Right atrium auricular region (tissue), 2 donors: ENCODE results near the gene LGALS3BP. TPM values are rescaled to one million over a fixed set of nuclear protein-coding genes. Genes with fewer than 3 reads are reported as not detected.

Experiments
- DNase-seq: peaks from one replicate; pipeline ENCODE4 v3.0.0-alpha.2; 2019; ENCODE audit warnings: low spot score
- H3K27ac ChIP-seq, 2 donors: fragments of 200-600 bp; sonication (generic); 1 replicate in 1 of 2; 2 replicates in 1 of 2; pipeline ENCODE4 v1.5.1; 2016 to 2019
- H3K27me3 ChIP-seq, 2 donors: fragments of 200-600 bp; sonication (generic); one replicate each; pipeline versions ENCODE4 v1.5.1 to v1.6.0; 2017 to 2019
- H3K36me3 ChIP-seq: fragments of 200-600 bp; sonication (generic); one replicate; pipeline ENCODE4 v1.5.1; 2016
- H3K4me1 ChIP-seq, 2 donors: fragments of 200-600 bp; sonication (generic); one replicate each; pipeline versions ENCODE4 v1.5.1 to v1.6.0; 2017 to 2019
- H3K4me3 ChIP-seq, 2 donors: fragments of 200-600 bp; sonication (generic); 1 replicate in 1 of 2; 2 replicates in 1 of 2; pipeline ENCODE4 v1.5.1; 2017 to 2019; ENCODE audit warnings: mild to moderate bottlenecking in 1 of 2, moderate library complexity in 1 of 2
- H3K9me3 ChIP-seq, 2 donors: fragments of 200-600 bp; sonication (generic); one replicate each; pipeline ENCODE4 v1.5.1; 2019
- total RNA-seq, 2 donors: library from RNA; depleted of rRNA; stranded (reverse); fragments of >200 nt; gene quantifications; one replicate each; pipeline ENCODE4 v1.1.0, GENCODE V29; 2016
- TF ChIP-seq, protein P1 (sequence below), 2 donors: fragments of 200-600 bp; sonication (generic); IDR thresholded peaks; one replicate each; pipeline ENCODE4 v1.5.1; 2019; ENCODE audit warnings: antibody characterized with exemption in 2 of 2

The LGALS3BP gene
- total RNA-seq, 2 donors from 2014 or later, result 488 to 733 TPM

DNA sequence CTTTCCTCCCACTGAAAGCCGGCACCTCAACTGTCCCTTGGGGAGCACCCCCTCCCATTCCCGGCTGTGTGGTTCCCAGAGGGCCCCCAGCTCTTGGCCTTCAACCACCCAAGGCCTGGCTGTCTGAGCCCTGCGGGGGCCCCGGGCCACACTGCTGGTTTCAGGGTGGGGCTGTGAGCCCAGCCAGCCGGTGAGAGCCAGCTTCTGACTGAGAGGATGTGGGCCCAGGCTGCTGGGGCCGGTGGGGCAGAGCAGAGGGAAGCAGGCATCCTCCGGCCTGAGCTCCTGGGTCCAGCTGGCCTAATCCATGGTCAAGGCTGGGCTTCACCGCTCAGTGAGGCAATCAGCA lies 875 bp upstream of the LGALS3BP start:
- Histone ChIP-seq H3K27me3 (no peaks in the 10 kb centered on the region), H3K36me3 (no peaks in the 10 kb centered on the region), H3K4me3 (peak overlapping the region in 1 of 2 donors; percentile 50), H3K4me1 (peaks cover 0 to 52% of the 10 kb centered on the region in 2 donors), H3K9me3 (no peaks in the 10 kb centered on the region), H3K27ac (peak overlapping the region; percentile 78 to 84)
- DNase-seq, result no peak
- TF ChIP-seq, protein P1, sequence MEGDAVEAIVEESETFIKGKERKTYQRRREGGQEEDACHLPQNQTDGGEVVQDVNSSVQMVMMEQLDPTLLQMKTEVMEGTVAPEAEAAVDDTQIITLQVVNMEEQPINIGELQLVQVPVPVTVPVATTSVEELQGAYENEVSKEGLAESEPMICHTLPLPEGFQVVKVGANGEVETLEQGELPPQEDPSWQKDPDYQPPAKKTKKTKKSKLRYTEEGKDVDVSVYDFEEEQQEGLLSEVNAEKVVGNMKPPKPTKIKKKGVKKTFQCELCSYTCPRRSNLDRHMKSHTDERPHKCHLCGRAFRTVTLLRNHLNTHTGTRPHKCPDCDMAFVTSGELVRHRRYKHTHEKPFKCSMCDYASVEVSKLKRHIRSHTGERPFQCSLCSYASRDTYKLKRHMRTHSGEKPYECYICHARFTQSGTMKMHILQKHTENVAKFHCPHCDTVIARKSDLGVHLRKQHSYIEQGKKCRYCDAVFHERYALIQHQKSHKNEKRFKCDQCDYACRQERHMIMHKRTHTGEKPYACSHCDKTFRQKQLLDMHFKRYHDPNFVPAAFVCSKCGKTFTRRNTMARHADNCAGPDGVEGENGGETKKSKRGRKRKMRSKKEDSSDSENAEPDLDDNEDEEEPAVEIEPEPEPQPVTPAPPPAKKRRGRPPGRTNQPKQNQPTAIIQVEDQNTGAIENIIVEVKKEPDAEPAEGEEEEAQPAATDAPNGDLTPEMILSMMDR (IDR thresholded peaks at IDR 0.05), result no peak

DNA sequence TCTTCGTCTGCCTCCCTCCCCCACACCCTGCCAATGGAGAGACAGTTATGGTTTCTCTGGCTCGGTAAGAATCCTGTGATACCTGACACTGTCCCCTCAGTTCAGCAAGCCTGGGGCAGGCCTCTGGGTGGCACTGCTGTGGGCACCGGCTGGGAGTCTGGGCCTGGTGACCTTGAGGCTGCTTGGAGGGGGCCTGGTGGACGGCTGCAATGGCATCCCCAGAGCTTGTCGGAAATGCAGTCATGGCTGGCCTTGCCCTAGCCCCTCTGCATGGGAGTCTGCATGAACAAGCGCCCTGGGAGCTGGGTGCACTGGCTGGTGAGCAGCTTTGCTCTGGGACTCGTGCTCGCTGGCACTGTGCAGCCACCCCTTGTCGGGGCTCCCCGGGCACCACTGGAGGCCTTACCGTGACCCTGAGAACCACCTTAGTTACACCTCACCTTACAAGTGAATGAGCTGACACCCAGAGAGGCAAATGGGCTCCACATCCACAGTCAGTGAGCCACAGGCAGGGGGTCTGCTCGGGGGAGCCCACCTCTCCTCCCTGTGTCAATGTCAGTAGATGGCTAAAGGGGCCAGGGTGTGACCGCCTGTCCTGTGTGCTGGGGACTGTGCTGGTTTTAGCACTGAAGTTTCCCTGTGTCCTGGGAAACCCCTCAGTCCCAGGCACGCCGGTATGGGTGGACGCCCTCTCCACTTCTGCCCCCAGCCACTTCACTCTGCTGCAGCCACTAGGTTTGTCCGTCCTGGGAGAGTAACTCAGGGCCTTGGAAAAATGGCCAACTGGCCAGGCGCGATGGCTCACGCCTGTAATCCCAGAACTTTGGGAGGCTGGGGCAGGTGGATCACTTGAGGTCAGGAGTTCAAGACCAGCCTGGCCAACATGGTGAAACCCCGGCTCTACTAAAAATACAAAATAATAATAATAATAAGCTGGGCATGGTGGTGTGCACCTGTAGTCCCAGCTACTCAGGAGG lies 1.4 kb downstream of the LGALS3BP start:
- H3K4me3 ChIP-seq, result peak overlapping the region; percentile 7 to 50
- DNase-seq, result no peak
- no peaks in the 10 kb centered on the region for H3K36me3 ChIP-seq
- H3K27me3 ChIP-seq, result no peaks in the 10 kb centered on the region
- TF ChIP-seq, protein P1 (IDR thresholded peaks at IDR 0.05), result peak in 1 of 2 donors; percentile 42
- peak overlapping the region; percentile 78 to 84 for H3K27ac ChIP-seq
- H3K4me1 ChIP-seq, result peaks cover 0 to 69% of the 10 kb centered on the region in 2 donors
- no peaks in the 10 kb centered on the region for H3K9me3 ChIP-seq

DNA sequence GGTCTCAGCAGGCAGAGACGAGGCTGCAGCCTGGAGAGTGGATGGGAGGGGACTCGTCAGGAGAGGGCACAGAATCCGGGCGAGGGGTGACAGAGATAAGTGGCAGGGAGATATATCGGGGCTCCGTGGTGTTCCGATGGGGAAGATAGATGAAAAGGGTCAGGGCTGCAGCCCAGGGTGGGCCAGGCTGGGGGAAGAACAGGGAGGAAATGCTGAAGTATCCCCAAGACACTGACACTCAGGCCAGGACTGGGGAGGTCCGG lies 2.1 kb downstream of the LGALS3BP start:
- no peaks in the 10 kb centered on the region for H3K36me3 ChIP-seq
- H3K9me3 ChIP-seq, result no peaks in the 10 kb centered on the region
- no peaks in the 10 kb centered on the region for H3K27me3 ChIP-seq
- TF ChIP-seq, protein P1 (IDR thresholded peaks at IDR 0.05), result no peak
- peak overlapping the region; percentile 78 to 84 for H3K27ac ChIP-seq
- peak overlapping the region; percentile 7 to 11 for H3K4me3 ChIP-seq
- H3K4me1 ChIP-seq, result peaks cover 0 to 73% of the 10 kb centered on the region in 2 donors
- DNase-seq, result no peak

DNA sequence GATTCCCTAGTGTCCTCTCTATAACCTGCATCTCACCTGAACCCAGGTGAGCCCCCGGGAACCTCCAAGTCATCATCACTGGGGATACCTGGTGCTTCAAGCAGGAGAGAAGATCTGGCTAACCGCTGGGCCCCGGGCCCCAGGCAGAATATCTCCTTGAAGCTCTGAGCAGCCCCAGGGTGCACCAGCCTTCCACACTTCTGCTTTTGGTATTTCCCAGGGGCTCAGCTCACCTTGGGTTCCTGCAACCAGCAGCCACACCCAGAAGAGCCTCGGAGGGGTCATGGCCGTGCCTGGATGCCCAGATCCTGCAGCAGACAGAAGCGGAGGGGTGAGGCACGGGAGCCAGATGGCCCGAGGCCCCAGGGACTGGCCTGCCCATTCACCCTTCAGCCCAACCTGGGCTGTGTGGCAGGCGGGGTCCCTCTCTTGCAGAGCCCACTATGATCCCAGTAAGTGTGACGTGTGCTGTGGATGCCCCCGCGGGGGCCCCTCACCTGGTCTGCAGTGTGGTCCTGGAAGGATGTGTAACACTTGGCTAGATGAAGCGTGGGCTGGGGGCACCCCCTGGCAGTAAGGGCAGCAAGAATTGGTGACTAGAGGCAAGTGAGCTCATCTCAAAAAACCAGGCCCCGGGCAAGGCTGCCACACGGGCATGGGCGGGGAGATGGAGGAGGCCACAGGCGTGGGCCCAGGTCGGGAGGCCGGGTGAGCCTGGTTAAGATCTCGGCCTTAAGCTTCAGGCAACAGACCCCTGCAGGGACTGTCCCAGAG lies 2.6 kb downstream of the LGALS3BP start:
- TF ChIP-seq, protein P1 (IDR thresholded peaks at IDR 0.05), result no peak
- no peaks in the 10 kb centered on the region for H3K9me3 ChIP-seq
- H3K36me3 ChIP-seq, result no peaks in the 10 kb centered on the region
- H3K4me1 ChIP-seq, result peaks cover 0 to 73% of the 10 kb centered on the region in 2 donors
- H3K27me3 ChIP-seq, result no peaks in the 10 kb centered on the region
- peak overlapping the region; percentile 78 to 84 for H3K27ac ChIP-seq
- H3K4me3 ChIP-seq, result peak overlapping the region; percentile 7 to 11
- DNase-seq, result no peak

DNA sequence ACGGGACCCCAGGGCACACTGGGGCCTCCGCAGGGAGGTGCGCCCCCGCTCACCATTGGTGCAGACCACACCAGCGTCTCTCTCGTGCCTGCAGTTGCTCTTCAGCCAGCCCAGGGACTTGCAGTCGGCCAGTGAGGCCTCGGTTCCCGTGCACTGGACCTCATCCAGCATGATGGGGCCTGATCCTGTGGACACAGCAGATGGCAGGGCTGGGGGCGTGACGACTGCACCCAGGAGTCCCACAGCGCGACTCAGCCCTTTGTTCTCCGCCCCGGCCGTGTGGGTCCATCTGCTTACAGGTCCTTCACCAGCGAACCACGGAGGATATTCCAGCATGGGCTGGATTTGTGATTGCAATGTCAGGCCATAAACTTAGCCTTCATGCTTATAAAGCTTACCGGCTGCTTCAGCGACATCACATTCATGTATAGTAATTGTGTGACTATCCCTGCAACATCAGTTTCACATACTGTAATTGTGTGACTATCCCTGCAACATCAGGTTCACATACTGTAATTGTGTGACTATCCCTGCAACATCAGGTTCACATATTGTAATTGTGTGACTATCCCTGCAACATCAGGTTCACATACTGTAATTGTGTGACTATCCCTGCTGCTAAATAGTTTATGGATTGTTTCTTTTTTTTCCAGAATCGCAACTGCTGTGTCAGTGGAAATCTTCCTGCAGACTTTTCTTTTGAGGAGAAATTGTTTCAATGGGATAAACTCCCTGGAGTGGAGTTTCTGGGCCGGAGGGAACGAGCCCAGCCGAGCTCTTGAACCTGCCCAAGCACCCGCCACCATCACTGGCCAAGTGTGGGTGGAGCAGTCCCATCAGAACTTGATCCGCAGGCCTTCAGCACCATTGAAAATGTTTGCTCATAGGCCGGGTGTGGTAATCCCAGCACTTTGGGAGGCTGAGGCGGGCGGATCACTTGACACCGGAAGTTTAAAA lies 4.8 kb downstream of the LGALS3BP start:
- no peaks in the 10 kb centered on the region for H3K9me3 ChIP-seq
- DNase-seq, result peak; percentile 88
- TF ChIP-seq, protein P1 (IDR thresholded peaks at IDR 0.05), result no peak
- H3K4me3 ChIP-seq, result no peak overlapping the region
- H3K4me1 ChIP-seq, result peaks cover 0 to 83% of the 10 kb centered on the region in 2 donors
- H3K36me3 ChIP-seq, result no peaks in the 10 kb centered on the region
- peak overlapping the region; percentile 78 to 84 for H3K27ac ChIP-seq
- no peaks in the 10 kb centered on the region for H3K27me3 ChIP-seq
